Activated CD8-positive, alpha-beta T cell treated with anti-CD3 and anti-CD28 coated beads for 36 hours (primary cell): ENCODE results near the gene DCK. TPM values are rescaled to one million over a fixed set of nuclear protein-coding genes. Genes with fewer than 3 reads are reported as not detected.
"Not testable (repeated sequence)": the region's sequence is repeated elsewhere in the genome, so short reads cannot be mapped to it uniquely, and the experiment has no call there.

Source experiments
- ATAC-seq: fragments of 200-7000 bp; cut with Tn5 transposase; one replicate; pipeline ENCODE4 v1.10.0; 2021; ENCODE audit warnings: mild to moderate bottlenecking, moderate library complexity
- CTCF ChIA-PET: fragments of 350-600 bp; sonication (Branson Sonifier 250); formaldehyde crosslinking; loops from one replicate; lab custom pipeline; 2021; ENCODE audit warnings: antibody characterized with exemption; lab: Charles Lee
- POLR2A ChIA-PET: fragments of 350-600 bp; sonication (Branson Sonifier 250); formaldehyde crosslinking; loops from one replicate; lab custom pipeline; 2021; ENCODE audit warnings: antibody characterized with exemption; lab: Charles Lee
- DNase-seq: peaks from one replicate; pipeline ENCODE4 v3.0.0-alpha.2; 2020
- H3K27ac Mint-ChIP-seq: one replicate; pipeline ENCODE4 v1.8.0; 2021; ENCODE audit warnings: mild to moderate bottlenecking, mixed read lengths
- H3K27me3 Mint-ChIP-seq: one replicate; pipeline ENCODE4 v1.8.0; 2021; ENCODE audit warnings: mixed read lengths
- H3K36me3 Mint-ChIP-seq: one replicate; pipeline ENCODE4 v1.8.0; 2021; ENCODE audit warnings: low read depth, mixed read lengths
- H3K4me1 Mint-ChIP-seq: one replicate; pipeline ENCODE4 v1.8.0; 2021; ENCODE audit warnings: low read depth, mixed read lengths
- H3K4me3 Mint-ChIP-seq: one replicate; pipeline ENCODE4 v1.8.0; 2021; ENCODE audit warnings: mild to moderate bottlenecking, moderate library complexity, mixed read lengths
- H3K9me3 Mint-ChIP-seq: one replicate; pipeline ENCODE4 v1.8.0; 2021; ENCODE audit warnings: mixed read lengths
- intact Hi-C: fragments of 100-400 bp; cut with micrococcal nuclease; formaldehyde crosslinking; loops from one replicate; pipeline ENCODE4 v1.10.0; 2022
- total RNA-seq, 2 experiments: library from RNA; stranded (reverse); gene quantifications; one replicate each; pipeline ENCODE4 v1.2.3, GENCODE V29; 2021
- TF ChIP-seq, protein P1 (sequence below): fragments of 200-600 bp; IDR thresholded peaks from one replicate; pipeline ENCODE4 v1.8.0; 2022; ENCODE audit warnings: antibody characterized with exemption, mild to moderate bottlenecking

DCK gene
- total RNA-seq, 2 experiments from 2014 or later, result 33.6 to 37.2 TPM

DNA sequence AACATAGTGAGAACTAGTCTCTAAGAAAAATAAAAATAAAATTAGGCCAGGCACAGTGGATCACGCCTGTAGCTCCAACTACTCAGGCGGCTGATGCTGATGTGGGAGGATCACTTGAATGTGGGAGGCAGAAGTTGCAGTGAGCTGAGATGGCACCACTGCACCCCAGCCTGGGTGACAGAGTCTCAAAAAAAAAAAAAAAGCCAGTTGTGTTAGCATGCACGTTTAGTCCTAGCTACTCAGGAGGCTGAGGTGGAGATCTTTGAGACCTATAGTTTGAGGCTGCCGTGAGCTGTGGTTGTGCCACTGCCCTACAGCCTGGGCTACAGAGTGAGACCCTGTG lies 2.5 kb downstream of the DCK start:
- TF ChIP-seq, protein P1, sequence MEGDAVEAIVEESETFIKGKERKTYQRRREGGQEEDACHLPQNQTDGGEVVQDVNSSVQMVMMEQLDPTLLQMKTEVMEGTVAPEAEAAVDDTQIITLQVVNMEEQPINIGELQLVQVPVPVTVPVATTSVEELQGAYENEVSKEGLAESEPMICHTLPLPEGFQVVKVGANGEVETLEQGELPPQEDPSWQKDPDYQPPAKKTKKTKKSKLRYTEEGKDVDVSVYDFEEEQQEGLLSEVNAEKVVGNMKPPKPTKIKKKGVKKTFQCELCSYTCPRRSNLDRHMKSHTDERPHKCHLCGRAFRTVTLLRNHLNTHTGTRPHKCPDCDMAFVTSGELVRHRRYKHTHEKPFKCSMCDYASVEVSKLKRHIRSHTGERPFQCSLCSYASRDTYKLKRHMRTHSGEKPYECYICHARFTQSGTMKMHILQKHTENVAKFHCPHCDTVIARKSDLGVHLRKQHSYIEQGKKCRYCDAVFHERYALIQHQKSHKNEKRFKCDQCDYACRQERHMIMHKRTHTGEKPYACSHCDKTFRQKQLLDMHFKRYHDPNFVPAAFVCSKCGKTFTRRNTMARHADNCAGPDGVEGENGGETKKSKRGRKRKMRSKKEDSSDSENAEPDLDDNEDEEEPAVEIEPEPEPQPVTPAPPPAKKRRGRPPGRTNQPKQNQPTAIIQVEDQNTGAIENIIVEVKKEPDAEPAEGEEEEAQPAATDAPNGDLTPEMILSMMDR, result no peak
- Mint-ChIP-seq H3K4me3 (peak overlapping the region; percentile 94), H3K9me3 (peaks cover 9% of the 10 kb centered on the region), H3K27ac (peak overlapping the region; percentile 94), H3K4me1 (peaks cover 55% of the 10 kb centered on the region), H3K27me3 (no peaks in the 10 kb centered on the region), H3K36me3 (peaks cover 48% of the 10 kb centered on the region)
- CTCF ChIA-PET, result interaction anchor here (0.6 to 5.5 kb wide), 3 partner anchors 13 to 188 kb away, joined by 3 to 59 read pairs (median 3); partner anchors contain the start of gene GRSF1
- POLR2A ChIA-PET, result interaction anchor here (0.8 kb wide), 1 partner anchor 94 kb away, joined by 3 read pairs; the partner anchor contains the start of gene MOB1B
- DNase-seq, result peak; percentile 52
- peak; percentile 22 for ATAC-seq
- intact Hi-C loops, result no loop called here

DNA sequence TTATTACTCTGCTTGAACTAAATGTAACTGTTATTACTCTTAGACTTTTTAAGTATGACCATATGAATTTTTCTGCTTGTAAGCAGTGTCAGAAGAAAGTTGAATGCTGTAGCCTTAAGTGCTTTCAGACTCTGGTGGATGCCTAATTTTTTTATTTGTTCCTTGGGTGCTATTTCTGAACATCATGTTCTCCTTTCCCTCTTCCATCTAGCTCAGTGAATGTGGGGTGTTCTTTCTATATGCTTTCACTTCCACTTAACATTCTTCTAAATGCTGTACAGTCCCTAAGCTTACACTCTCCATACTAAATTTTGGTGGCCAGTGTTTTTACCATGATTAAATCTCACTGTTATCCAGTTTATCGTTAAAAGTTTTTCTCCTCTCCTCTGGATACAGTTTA lies 3.6 kb downstream of the DCK start:
- peaks cover 16% of the 10 kb centered on the region for H3K9me3 Mint-ChIP-seq
- intact Hi-C loops, result no loop called here
- ChIA-PET CTCF (interaction anchor here (0.8 to 5.5 kb wide), 3 partner anchors 12 to 262 kb away, joined by 3 to 59 read pairs (median 3); no protein-coding TSS in a partner anchor), POLR2A (interaction anchor here (0.9 to 1.1 kb wide), 2 partner anchors 158 to 262 kb away, joined by 3 to 4 read pairs; partner anchors contain the start of gene GRSF1)
- DNase-seq (no peak), ATAC-seq (no peak)
- no peaks in the 10 kb centered on the region for H3K27me3 Mint-ChIP-seq
- peaks cover 59% of the 10 kb centered on the region for H3K36me3 Mint-ChIP-seq
- TF ChIP-seq, protein P1, result no peak
- H3K4me3 Mint-ChIP-seq, result peak overlapping the region; percentile 94
- peaks cover 65% of the 10 kb centered on the region for H3K4me1 Mint-ChIP-seq
- peak overlapping the region; percentile 94 for H3K27ac Mint-ChIP-seq

DNA sequence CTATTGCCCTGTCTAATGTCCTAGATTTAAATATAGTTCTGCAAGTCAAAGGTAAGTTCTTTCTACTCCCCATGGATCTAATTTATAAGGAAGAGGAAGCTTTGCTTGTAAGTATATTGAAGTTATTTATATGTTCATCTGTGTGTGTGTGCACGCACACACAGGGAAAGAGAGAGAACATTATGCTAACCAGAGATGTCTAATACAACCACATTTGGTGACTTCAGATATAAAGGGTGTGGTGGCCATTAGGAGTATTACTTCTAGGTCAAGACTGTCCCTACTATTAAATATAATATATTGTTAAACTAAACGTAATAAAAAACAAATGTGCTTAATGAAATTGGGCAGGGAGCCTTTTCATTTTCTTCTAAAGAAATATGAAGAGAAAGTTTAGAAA lies 4.1 kb downstream of the DCK start:
- DNase-seq, result no peak
- POLR2A ChIA-PET, result interaction anchor here (1.1 kb wide), 1 partner anchor 158 kb away, joined by 4 read pairs; the partner anchor contains the start of gene GRSF1
- peak overlapping the region; percentile 94 for H3K27ac Mint-ChIP-seq
- ATAC-seq, result no peak
- peaks cover 67% of the 10 kb centered on the region for H3K4me1 Mint-ChIP-seq
- peaks cover 63% of the 10 kb centered on the region for H3K36me3 Mint-ChIP-seq
- H3K4me3 Mint-ChIP-seq, result peak overlapping the region; percentile 94
- no peaks in the 10 kb centered on the region for H3K27me3 Mint-ChIP-seq
- CTCF ChIA-PET, result interaction anchor here (1.2 to 5.5 kb wide), 2 partner anchors 11 to 263 kb away, joined by 3 to 59 read pairs; no protein-coding TSS in a partner anchor
- intact Hi-C loops, result no loop called here
- TF ChIP-seq, protein P1, result no peak
- peaks cover 19% of the 10 kb centered on the region for H3K9me3 Mint-ChIP-seq

DNA sequence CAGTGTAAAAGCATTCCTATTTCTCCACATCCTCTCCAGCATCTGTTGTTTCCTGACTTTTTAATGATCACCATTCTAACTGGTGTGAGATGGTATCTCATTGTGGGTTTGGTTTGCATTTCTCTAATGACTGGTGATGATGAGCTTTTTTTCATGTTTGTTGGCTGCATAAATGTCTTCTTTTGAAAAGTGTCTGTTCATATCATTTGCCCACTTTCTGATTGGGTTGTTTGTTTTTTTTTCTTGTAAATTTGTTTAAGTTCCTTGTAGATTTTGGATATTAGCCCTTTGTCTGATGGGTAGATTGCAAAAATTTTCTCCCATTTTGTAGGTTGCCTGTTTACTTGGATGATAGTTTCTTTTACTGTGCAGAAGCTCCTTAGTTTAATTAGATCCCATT lies 6.2 kb downstream of the DCK start:
- H3K4me3 Mint-ChIP-seq, H3K27ac Mint-ChIP-seq, intact Hi-C loops, DNase-seq, POLR2A ChIA-PET, H3K27me3 Mint-ChIP-seq, ATAC-seq: not testable (repeated sequence)
- CTCF ChIA-PET, result interaction anchor here (1.0 kb wide), 1 partner anchor 98 kb away, joined by 3 read pairs; the partner anchor contains the start of gene MOB1B
- Mint-ChIP-seq H3K36me3 (peaks cover 66% of the 10 kb centered on the region), H3K9me3 (peaks cover 19% of the 10 kb centered on the region), H3K4me1 (peaks cover 82% of the 10 kb centered on the region)

DNA sequence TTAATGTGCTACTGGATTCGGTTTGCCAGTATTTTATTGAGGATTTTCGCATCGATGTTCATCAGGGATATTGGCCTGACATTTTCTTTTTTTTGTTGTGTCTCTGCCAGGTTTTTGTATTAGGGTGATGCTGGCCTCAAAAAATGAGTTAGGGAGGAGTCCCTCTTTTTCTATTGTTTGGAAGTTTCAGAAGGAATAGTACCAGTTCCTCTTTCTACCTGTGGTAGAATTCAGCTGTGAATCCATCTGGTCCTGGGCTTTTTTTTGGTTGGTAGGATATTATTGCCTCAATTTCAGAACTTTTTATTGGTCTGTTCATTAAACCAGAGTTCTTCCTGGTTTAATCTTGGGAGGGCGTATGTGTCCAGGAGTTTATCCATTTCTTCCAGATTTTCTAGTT lies 7.9 kb downstream of the DCK start:
- CTCF ChIA-PET, POLR2A ChIA-PET, H3K4me3 Mint-ChIP-seq, DNase-seq, H3K27me3 Mint-ChIP-seq, intact Hi-C loops, ATAC-seq: not testable (repeated sequence)
- Mint-ChIP-seq H3K9me3 (peaks cover 19% of the 10 kb centered on the region), H3K36me3 (peaks cover 53% of the 10 kb centered on the region), H3K4me1 (peaks cover 81% of the 10 kb centered on the region), H3K27ac (peak overlapping the region; percentile 67)

DNA sequence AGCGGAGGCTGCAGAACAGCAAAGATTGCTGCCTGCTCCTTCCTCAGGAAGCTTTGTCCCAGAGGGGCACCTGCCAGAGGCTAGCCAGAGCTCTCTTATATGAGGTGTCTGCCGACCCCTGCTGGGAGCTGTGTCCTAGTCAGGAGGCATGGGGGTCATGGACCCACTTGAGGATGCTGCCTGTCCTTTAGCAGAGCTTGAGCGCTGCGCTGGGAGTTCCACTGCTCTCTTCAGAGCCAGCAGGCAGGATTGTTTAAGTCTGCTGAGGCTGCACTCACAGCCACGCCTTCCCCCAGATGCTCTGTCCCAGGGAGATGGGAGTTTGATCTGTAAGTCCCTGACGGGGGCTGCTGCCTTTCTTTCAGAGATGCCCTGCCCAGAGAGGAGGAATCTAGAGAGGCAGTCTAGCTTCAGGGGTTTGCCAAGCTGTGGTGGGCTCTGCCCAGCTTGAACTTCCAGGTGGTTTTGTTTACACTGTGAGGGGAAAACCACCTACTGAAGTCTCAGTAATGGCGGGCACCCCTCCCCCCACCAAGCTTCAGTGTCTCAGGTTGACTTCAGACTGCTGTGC lies 10.9 kb downstream of the DCK start:
- H3K27ac Mint-ChIP-seq, result peak overlapping the region; percentile 67

DNA sequence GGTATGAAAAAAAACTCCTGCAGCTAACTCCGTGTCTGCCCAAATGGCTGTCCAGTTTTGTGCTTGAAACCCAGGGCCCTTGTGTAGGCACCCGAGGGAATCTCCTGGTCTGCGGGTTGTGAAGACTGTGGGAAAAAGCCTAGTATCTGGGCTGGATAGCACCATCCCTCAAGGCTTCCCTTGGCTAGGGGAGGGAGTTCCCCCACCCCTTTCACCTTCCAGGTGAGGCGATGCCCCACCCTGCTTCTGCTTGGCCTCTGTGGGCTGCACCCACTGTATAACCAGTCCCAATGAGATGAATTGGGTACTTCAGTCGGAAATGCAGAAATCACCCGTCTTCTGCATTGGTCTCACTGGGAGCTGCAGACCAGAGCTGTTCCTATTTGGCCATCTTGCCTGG lies 11.6 kb downstream of the DCK start:
- intact Hi-C loops, H3K27me3 Mint-ChIP-seq, ATAC-seq, DNase-seq: not testable (repeated sequence)
- H3K4me1 Mint-ChIP-seq, result peaks cover 86% of the 10 kb centered on the region
- ChIA-PET POLR2A (interaction anchor here (0.7 to 0.9 kb wide), 2 partner anchors 11 to 106 kb away, joined by 3 to 4 read pairs; partner anchors contain the start of gene DCK), CTCF (interaction anchor here (1.0 to 3.3 kb wide), 2 partner anchors 11 to 19 kb away, joined by 4 to 18 read pairs; partner anchors contain the start of gene DCK)
- H3K36me3 Mint-ChIP-seq, result peaks cover 37% of the 10 kb centered on the region
- peak overlapping the region; percentile 36 for H3K4me3 Mint-ChIP-seq
- peaks cover 13% of the 10 kb centered on the region for H3K9me3 Mint-ChIP-seq
- H3K27ac Mint-ChIP-seq, result peak overlapping the region; percentile 67

More for the DNA sequence above, 10.9 kb downstream of the DCK start:
- Mint-ChIP-seq H3K4me1 (peaks cover 86% of the 10 kb centered on the region), H3K36me3 (peaks cover 44% of the 10 kb centered on the region), H3K4me3 (peak overlapping the region; percentile 36), H3K9me3 (peaks cover 17% of the 10 kb centered on the region), H3K27me3 (no peaks in the 10 kb centered on the region)
- DNase-seq, result peak; percentile 87
- ChIA-PET POLR2A (interaction anchor here (2.0 kb wide), 1 partner anchor 10 kb away, joined by 12 read pairs; the partner anchor contains the start of gene DCK), CTCF (interaction anchor here (1.0 to 3.3 kb wide), 4 partner anchors 10 to 380 kb away, joined by 3 to 18 read pairs (median 4); partner anchors contain the start of gene DCK)
- TF ChIP-seq, protein P1, result no peak
- ATAC-seq, result peak; percentile 69
- intact Hi-C loops, result no loop called here
